H1 (cell line): ENCODE data around the gene FCHSD1. TPM values are rescaled to one million over a fixed set of nuclear protein-coding genes. Genes with fewer than 3 reads are reported as not detected.

Source experiments
- CTCF ChIA-PET: fragments of 300-600 bp; sonication (Branson Sonifier 250); formaldehyde crosslinking; loops from one replicate; lab custom pipeline; 2021; ENCODE audit not compliant: partially characterized antibody; lab: Charles Lee
- POLR2A ChIA-PET: fragments of 300-600 bp; sonication (Branson Sonifier 250); formaldehyde crosslinking; loops from one replicate; lab custom pipeline; 2021; ENCODE audit warnings: inconsistent platforms; ENCODE audit not compliant: partially characterized antibody; lab: Charles Lee
- DNase-seq, 2 experiments: peaks; one replicate each; pipeline versions ENCODE4 v3.0.0 to v3.0.0-alpha.2; 2010 to 2022; ENCODE audit warnings: low spot score in 2 of 2, low read depth in 1 of 2, mixed read lengths in 1 of 2
- FAIRE-seq: peaks from 2 replicates; lab custom pipeline; 2011; peaks lifted over from hg19 to GRCh38; lab: Jason Lieb, UNC
- H2AFZ ChIP-seq: 2 replicates; pipeline ENCODE4 v1.8.1; 2012; ENCODE audit warnings: low read length, inconsistent platforms
- H2AK5ac ChIP-seq: 2 replicates; pipeline ENCODE4 v1.6.1; 2013; ENCODE audit warnings: low read depth, low read length
- H2BK120ac ChIP-seq: replicated peaks from 2 replicates; pipeline ENCODE3; 2013; ENCODE audit warnings: low read depth, low read length, inconsistent platforms
- H2BK12ac ChIP-seq: 2 replicates; pipeline ENCODE4 v1.6.1; 2013; ENCODE audit warnings: low read depth, low read length
- H2BK15ac ChIP-seq: 2 replicates; pipeline ENCODE4 v1.6.1; 2013; ENCODE audit warnings: low read length
- H2BK20ac ChIP-seq: 2 replicates; pipeline ENCODE4 v1.6.1; 2013; ENCODE audit warnings: low read length
- H2BK5ac ChIP-seq: 2 replicates; pipeline ENCODE4 v1.6.1; 2013; ENCODE audit warnings: low read depth, low read length
- H3K14ac ChIP-seq: 2 replicates; pipeline ENCODE4 v1.6.1; 2013; ENCODE audit warnings: inconsistent platforms; ENCODE audit not compliant: insufficient read length
- H3K18ac ChIP-seq: 2 replicates; pipeline ENCODE4 v1.6.1; 2013; ENCODE audit warnings: low read length; ENCODE audit errors: extremely low read depth
- H3K23ac ChIP-seq: 2 replicates; pipeline ENCODE4 v1.6.1; 2013; ENCODE audit warnings: inconsistent platforms; ENCODE audit not compliant: insufficient read length
- H3K23me2 ChIP-seq: 2 replicates; pipeline ENCODE4 v1.6.1; 2013; ENCODE audit warnings: low read depth, low read length
- H3K27ac ChIP-seq: 2 replicates; pipeline ENCODE4 v1.6.1; 2011; ENCODE audit warnings: low read depth, low read length, inconsistent platforms
- H3K27me3 ChIP-seq, 4 experiments: replicated peaks in 1 of 4; 1 replicate in 1 of 4; 2 replicates in 3 of 4; pipeline versions ENCODE4 v1.6.1 to v1.8.1; 2011 to 2013; ENCODE audit warnings: low read length in 3 of 4, mild to moderate bottlenecking in 3 of 4, inconsistent platforms in 2 of 4, mixed read lengths in 2 of 4, moderate library complexity in 1 of 4; ENCODE audit not compliant: control insufficient read depth in 3 of 4, insufficient read depth in 3 of 4; ENCODE audit errors: extremely low read depth in 1 of 4
- H3K36me3 ChIP-seq, 4 experiments: 2 replicates each; pipeline versions ENCODE4 v1.6.1 to v1.8.1; 2011 to 2013; ENCODE audit warnings: mild to moderate bottlenecking in 4 of 4, low read length in 3 of 4, moderate library complexity in 2 of 4, control low read depth in 1 of 4, inconsistent platforms in 1 of 4; ENCODE audit not compliant: insufficient read depth in 4 of 4, control insufficient read depth in 2 of 4
- H3K4ac ChIP-seq: replicated peaks from 2 replicates; pipeline ENCODE3; 2013; ENCODE audit warnings: low read length, low read depth, mixed read lengths, inconsistent platforms; ENCODE audit not compliant: insufficient read length
- H3K4me1 ChIP-seq, 4 experiments: replicated peaks in 1 of 4; 1 replicate in 1 of 4; 2 replicates in 3 of 4; pipeline versions ENCODE4 v1.6.1 to v1.8.1; 2011 to 2013; ENCODE audit warnings: low read length in 3 of 4, inconsistent platforms in 2 of 4, mixed read lengths in 1 of 4; ENCODE audit not compliant: insufficient read depth in 4 of 4, control insufficient read depth in 3 of 4
- H3K4me2 ChIP-seq, 2 experiments: 2 replicates each; pipeline versions ENCODE4 v1.6.1 to v1.8.1; 2011 to 2013; ENCODE audit warnings: low read depth in 2 of 2, low read length in 2 of 2, control low read depth in 1 of 2, inconsistent platforms in 1 of 2, mild to moderate bottlenecking in 1 of 2; ENCODE audit not compliant: insufficient read depth in 1 of 2
- H3K4me3 ChIP-seq, 4 experiments: fragments of 200-600, 300-600 bp in 1 of 4; sonication (generic), shearing (Covaris generic), sonication (Bioruptor Twin) in 1 of 4; 2 replicates each; pipeline versions ENCODE4 v1.5.1 to v1.8.1; 2011 to 2016; ENCODE audit warnings: low read length in 4 of 4, low read depth in 3 of 4, control low read depth in 2 of 4, inconsistent platforms in 2 of 4, mild to moderate bottlenecking in 2 of 4, mixed read lengths in 1 of 4, moderate library complexity in 1 of 4; ENCODE audit not compliant: insufficient read depth in 2 of 4; ENCODE audit errors: extremely low read depth in 1 of 4
- H3K56ac ChIP-seq: replicated peaks from 2 replicates; pipeline ENCODE3; 2013; ENCODE audit warnings: low read depth, mild to moderate bottlenecking, mixed read lengths, low read length, inconsistent platforms; ENCODE audit not compliant: insufficient read length
- H3K79me1 ChIP-seq: 2 replicates; pipeline ENCODE4 v1.6.1; 2013; ENCODE audit warnings: low read depth, low read length, control low read depth
- H3K79me2 ChIP-seq, 2 experiments: 2 replicates each; pipeline versions ENCODE4 v1.6.1 to v1.8.1; 2012 to 2013; ENCODE audit warnings: low read length in 2 of 2, mild to moderate bottlenecking in 2 of 2, inconsistent platforms in 1 of 2; ENCODE audit not compliant: insufficient read depth in 2 of 2, control insufficient read depth in 1 of 2
- H3K9ac ChIP-seq, 4 experiments: replicated peaks in 1 of 4; 1 replicate in 1 of 4; 2 replicates in 3 of 4; pipeline versions ENCODE4 v1.6.1 to v1.8.1; 2011 to 2013; ENCODE audit warnings: low read depth in 3 of 4, low read length in 3 of 4, control low read depth in 2 of 4, mild to moderate bottlenecking in 2 of 4, moderate library complexity in 2 of 4, inconsistent platforms in 1 of 4; ENCODE audit errors: extremely low read depth in 1 of 4
- H3K9me3 ChIP-seq, 2 experiments: 2 replicates each; pipeline versions ENCODE4 v1.6.1 to v1.8.1; 2012 to 2013; ENCODE audit warnings: mild to moderate bottlenecking in 2 of 2, moderate library complexity in 2 of 2, control low read depth in 1 of 2, inconsistent platforms in 1 of 2, low read depth in 1 of 2, low read length in 1 of 2, mixed read lengths in 1 of 2; ENCODE audit not compliant: insufficient read depth in 2 of 2
- H4K20me1 ChIP-seq, 2 experiments: replicated peaks in 1 of 2; 2 replicates each; pipeline versions ENCODE3 to v1.8.1; 2011 to 2013; ENCODE audit warnings: inconsistent platforms in 2 of 2, low read length in 2 of 2, mild to moderate bottlenecking in 1 of 2; ENCODE audit not compliant: insufficient read depth in 2 of 2, control insufficient read depth in 1 of 2
- H4K5ac ChIP-seq: 2 replicates; pipeline ENCODE4 v1.6.1; 2013; ENCODE audit warnings: low read length, low read depth, mixed read lengths, inconsistent platforms; ENCODE audit not compliant: insufficient read length
- H4K8ac ChIP-seq: 2 replicates; pipeline ENCODE4 v1.8.0; 2013; ENCODE audit warnings: mild to moderate bottlenecking, moderate library complexity, low read length, inconsistent platforms; ENCODE audit not compliant: insufficient read depth; ENCODE audit errors: extremely low read depth
- H4K91ac ChIP-seq: replicated peaks from 2 replicates; pipeline ENCODE3; 2013; ENCODE audit warnings: low read length, mixed read lengths, inconsistent platforms; ENCODE audit not compliant: insufficient read length
- CHD2 ChIP-seq: IDR thresholded peaks from 2 replicates; pipeline ENCODE4 v1.6.1; 2012; ENCODE audit warnings: low read length, improper control_type of control experiment
- CREB1 ChIP-seq: IDR thresholded peaks from 2 replicates; pipeline ENCODE4 v1.6.1; 2012; ENCODE audit warnings: inconsistent platforms
- CTBP2 ChIP-seq: IDR thresholded peaks from 2 replicates; pipeline ENCODE4 v1.7.0; 2011; ENCODE audit warnings: borderline replicate concordance, mild to moderate bottlenecking, moderate library complexity, mixed read lengths, low read length; ENCODE audit not compliant: insufficient read depth, insufficient read length
- EGR1 ChIP-seq: IDR thresholded peaks from 2 replicates; pipeline ENCODE4 v1.6.1; 2011; ENCODE audit warnings: low read depth, low read length, borderline replicate concordance
- HDAC6 ChIP-seq: IDR thresholded peaks from one replicate; pipeline ENCODE4 v1.7.1; 2012; ENCODE audit warnings: low read depth, mild to moderate bottlenecking, inconsistent platforms, low read length, moderate library complexity
- JUN ChIP-seq: IDR thresholded peaks from 2 replicates; pipeline ENCODE4 v1.6.1; 2011; ENCODE audit warnings: low read depth, mild to moderate bottlenecking, improper control_type of control experiment, low read length
- KDM1A ChIP-seq: fragments of 200-600, 300-600 bp; sonication (generic); IDR thresholded peaks from 2 replicates; pipeline ENCODE4 v1.7.1; 2016; ENCODE audit warnings: mild to moderate bottlenecking, low read length, borderline replicate concordance
- MAX ChIP-seq: IDR thresholded peaks from 2 replicates; pipeline ENCODE4 v1.6.1; 2012; ENCODE audit warnings: inconsistent platforms
- POLR2A ChIP-seq, 2 experiments: IDR thresholded peaks; 1 replicate in 1 of 2; 2 replicates in 1 of 2; pipeline ENCODE4 v1.6.1; 2011; ENCODE audit warnings: low read depth in 2 of 2, low read length in 2 of 2, mild to moderate bottlenecking in 2 of 2; ENCODE audit errors: control extremely low read depth in 1 of 2
- RXRA ChIP-seq: IDR thresholded peaks from 2 replicates; pipeline ENCODE4 v1.6.1; 2011; ENCODE audit warnings: low read depth, mild to moderate bottlenecking, low read length, moderate library complexity; ENCODE audit not compliant: insufficient read depth
- SP4 ChIP-seq: IDR thresholded peaks from 2 replicates; pipeline ENCODE4 v1.6.1; 2012; ENCODE audit warnings: low read length, inconsistent platforms
- TAF1 ChIP-seq: IDR thresholded peaks from 2 replicates; pipeline ENCODE4 v1.6.1; 2011; ENCODE audit warnings: mild to moderate bottlenecking, low read depth, low read length
- YY1 ChIP-seq: IDR thresholded peaks from 2 replicates; pipeline ENCODE4 v1.6.1; 2011; ENCODE audit warnings: low read depth, mild to moderate bottlenecking, low read length
- ZNF274 ChIP-seq: IDR thresholded peaks from 2 replicates; pipeline ENCODE4 v1.7.0; 2012; ENCODE audit warnings: low read length, borderline replicate concordance; ENCODE audit errors: extremely low read depth
- WGBS, 2 experiments: shearing (Covaris generic) in 1 of 2; methylation state at CpG; one replicate each; pipeline versions ENCODE4 v1.1.6 to v1.1.7; 2013 to 2015; ENCODE audit warnings: low lambda C conversion rate in 2 of 2, mixed read lengths in 2 of 2, inconsistent platforms in 1 of 2, low coverage in 1 of 2, missing lambda C conversion rate in 1 of 2; ENCODE audit not compliant: insufficient replicate concordance in 2 of 2, insufficient coverage in 1 of 2, insufficient read length in 1 of 2; ENCODE audit errors: extremely low coverage in 1 of 2, missing lambda C conversion rate in 1 of 2; 5-methylcytosine and 5-hydroxymethylcytosine counted together
- polyA plus RNA-seq, 7 experiments: library from polyadenylated mRNA; depleted of rRNA in 3 of 7; stranded (reverse) in 5 of 7; unstranded in 2 of 7; fragments of >200 nt in 5 of 7; fragments of 200-250 nt in 2 of 7; gene quantifications; 1 replicate in 5 of 7; 2 replicates in 1 of 7; 4 replicates in 1 of 7; pipeline versions ENCODE4 v1.2.1 to v1.2.3, GENCODE V29; 2011 to 2013; ENCODE audit warnings: missing spikeins in 2 of 7, mixed read lengths in 2 of 7
- total RNA-seq: library from RNA; stranded (reverse); fragmentation: NEBNext Ultra II Directional; extraction: Animal tissue kit (Norgen Biotek cat#: 25700); gene quantifications from 2 replicates; pipeline ENCODE4 v1.2.1, GENCODE V29; 2021

The FCHSD1 gene
- total and polyA plus RNA-seq, 2 of the 8 experiments (the other 6 are each of a cell fraction or from before 2014, with no cell fraction given), result 22.0 to 30.1 TPM

GRCh38 chr5:141623611-141624010 is 27.6 kb downstream of the FCHSD1 start:
- H3K4ac ChIP-seq, result no peak overlapping the region
- H2BK120ac ChIP-seq, result no peak overlapping the region
- H3K4me2 ChIP-seq, result peak overlapping the region in 1 of 2 experiments; percentile 1; a peak in 2 of 4 replicates
- H2BK20ac ChIP-seq, result no peak overlapping the region
- H4K8ac ChIP-seq, result no peak overlapping the region
- H2AK5ac ChIP-seq, result no peak overlapping the region
- no peak overlapping the region for H3K56ac ChIP-seq
- CTCF ChIA-PET, result interaction anchor here (0.8 to 11.4 kb wide), 6 partner anchors 9 to 134 kb away, joined by 3 to 150 read pairs (median 4); no protein-coding TSS in a partner anchor
- no peak overlapping the region for H3K23ac ChIP-seq
- no peak overlapping the region for H3K27ac ChIP-seq
- no peaks in the 10 kb centered on the region for H3K23me2 ChIP-seq
- H3K4me3 ChIP-seq, result no peak overlapping the region
- H3K27me3 ChIP-seq, result no peaks in the 10 kb centered on the region
- no peak overlapping the region for H4K91ac ChIP-seq
- H2BK12ac ChIP-seq, result no peak overlapping the region
- H3K79me2 ChIP-seq, result no peaks in the 10 kb centered on the region
- no peak overlapping the region for H2BK15ac ChIP-seq
- H2BK5ac ChIP-seq, result no peak overlapping the region
- peak overlapping the region in 1 of 4 experiments; percentile 3; a peak in 2 of 7 replicates for H3K9ac ChIP-seq
- FAIRE-seq (no peak), DNase-seq (no peak)
- H4K20me1 ChIP-seq, result peaks cover 0 to 1% of the 10 kb centered on the region in 2 experiments
- WGBS, 2 experiments, result 83% methylated on average over 5 of the region's 5 CpGs; no CpG with 5 or more reads in 1 of the 2 experiments
- H3K4me1 ChIP-seq, result peaks cover 0 to 4% (median 3%) of the 10 kb centered on the region in 4 experiments; a peak in 1 of 7 replicates
- H3K9me3 ChIP-seq, result no peaks in the 10 kb centered on the region
- no peak overlapping the region for H3K14ac ChIP-seq
- H4K5ac ChIP-seq, result no peak overlapping the region
- H3K79me1 ChIP-seq, result no peaks in the 10 kb centered on the region
- peaks cover 17 to 57% (median 40%) of the 10 kb centered on the region in 4 experiments; a peak in 7 of 8 replicates for H3K36me3 ChIP-seq
- POLR2A ChIA-PET, result interaction anchor here (1.0 to 1.4 kb wide), 4 partner anchors 10 to 29 kb away, joined by 3 to 6 read pairs (median 4); no protein-coding TSS in a partner anchor
- H2AFZ ChIP-seq, result no peak overlapping the region
- no peak overlapping the region for H3K18ac ChIP-seq
- TF ChIP-seq CTBP2, result no peak
- no peak for TF ChIP-seq HDAC6
- TF ChIP-seq RXRA, result no peak
- no peak for TF ChIP-seq SP4
- TF ChIP-seq ZNF274, result no peak
- no peak for TF ChIP-seq JUN
- TF ChIP-seq CHD2, result no peak
- TF ChIP-seq MAX, result no peak
- TF ChIP-seq TAF1, result no peak
- no peak for TF ChIP-seq CREB1
- TF ChIP-seq YY1, result no peak
- no peak for TF ChIP-seq EGR1
- TF ChIP-seq POLR2A (IDR thresholded peaks at IDR 0.05; ENCODE audit: control extremely low read depth in 1 of 2, low read depth in 2 of 2, low read length in 2 of 2), result no peak
- TF ChIP-seq KDM1A, result no peak
